NB4 (cell line): ENCODE data around the gene RPS6KA2.
"Not testable (repeated sequence)": the region's sequence is repeated elsewhere in the genome, so short reads cannot be mapped to it uniquely, and the experiment has no call there.

Experiments used
- DNase-seq: peaks from one replicate; pipeline ENCODE4 v3.0.0; 2010; ENCODE audit warnings: low read depth
- H3K4me3 ChIP-seq: one replicate; pipeline ENCODE4 v1.5.1; 2011; ENCODE audit warnings: mild to moderate bottlenecking, low read depth, low read length, moderate library complexity
- MYC ChIP-seq: IDR thresholded peaks from 2 replicates; pipeline ENCODE4 v1.6.1; 2011; ENCODE audit warnings: low read depth, low read length
- POLR2A ChIP-seq: IDR thresholded peaks from 2 replicates; pipeline ENCODE4 v1.6.1; 2011; ENCODE audit warnings: mild to moderate bottlenecking; ENCODE audit not compliant: insufficient read length; ENCODE audit errors: extremely low read depth
- TF ChIP-seq, protein P1 (sequence below): IDR thresholded peaks from 2 replicates; pipeline ENCODE4 v1.6.1; 2011; ENCODE audit warnings: low read depth, low read length
- TF ChIP-seq, protein P2 (sequence below): IDR thresholded peaks from one replicate; pipeline ENCODE4 v1.5.1; 2012; ENCODE audit warnings: low read depth, low read length

RPS6KA2 gene

DNA sequence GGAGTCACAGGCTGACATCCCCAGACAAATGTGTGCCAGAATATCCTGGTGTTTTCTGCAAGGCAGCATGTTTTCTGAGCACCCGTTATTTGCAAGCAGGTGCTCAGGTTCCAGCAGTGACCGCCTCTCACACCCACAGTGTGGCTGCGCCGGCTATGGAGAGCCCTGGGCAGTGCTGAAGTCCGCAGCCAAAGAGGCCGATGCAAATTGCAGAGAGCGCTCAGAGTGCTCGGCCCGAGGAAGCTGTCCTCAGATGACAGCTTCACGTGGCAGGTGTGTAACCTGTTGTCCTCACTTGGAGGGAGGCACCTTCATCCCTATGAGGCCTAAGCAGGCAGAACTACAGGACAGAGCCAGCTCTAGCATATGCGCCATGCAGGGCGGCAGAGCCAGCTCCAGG, 220.9 kb downstream of the RPS6KA2 start:
- H3K4me3 ChIP-seq = no peak overlapping the region
- TF ChIP-seq, protein P1, sequence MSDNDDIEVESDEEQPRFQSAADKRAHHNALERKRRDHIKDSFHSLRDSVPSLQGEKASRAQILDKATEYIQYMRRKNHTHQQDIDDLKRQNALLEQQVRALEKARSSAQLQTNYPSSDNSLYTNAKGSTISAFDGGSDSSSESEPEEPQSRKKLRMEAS = no peak
- TF ChIP-seq MYC = no peak
- TF ChIP-seq, protein P2, sequence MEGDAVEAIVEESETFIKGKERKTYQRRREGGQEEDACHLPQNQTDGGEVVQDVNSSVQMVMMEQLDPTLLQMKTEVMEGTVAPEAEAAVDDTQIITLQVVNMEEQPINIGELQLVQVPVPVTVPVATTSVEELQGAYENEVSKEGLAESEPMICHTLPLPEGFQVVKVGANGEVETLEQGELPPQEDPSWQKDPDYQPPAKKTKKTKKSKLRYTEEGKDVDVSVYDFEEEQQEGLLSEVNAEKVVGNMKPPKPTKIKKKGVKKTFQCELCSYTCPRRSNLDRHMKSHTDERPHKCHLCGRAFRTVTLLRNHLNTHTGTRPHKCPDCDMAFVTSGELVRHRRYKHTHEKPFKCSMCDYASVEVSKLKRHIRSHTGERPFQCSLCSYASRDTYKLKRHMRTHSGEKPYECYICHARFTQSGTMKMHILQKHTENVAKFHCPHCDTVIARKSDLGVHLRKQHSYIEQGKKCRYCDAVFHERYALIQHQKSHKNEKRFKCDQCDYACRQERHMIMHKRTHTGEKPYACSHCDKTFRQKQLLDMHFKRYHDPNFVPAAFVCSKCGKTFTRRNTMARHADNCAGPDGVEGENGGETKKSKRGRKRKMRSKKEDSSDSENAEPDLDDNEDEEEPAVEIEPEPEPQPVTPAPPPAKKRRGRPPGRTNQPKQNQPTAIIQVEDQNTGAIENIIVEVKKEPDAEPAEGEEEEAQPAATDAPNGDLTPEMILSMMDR = no peak
- TF ChIP-seq POLR2A = no peak
- DNase-seq = no peak

DNA sequence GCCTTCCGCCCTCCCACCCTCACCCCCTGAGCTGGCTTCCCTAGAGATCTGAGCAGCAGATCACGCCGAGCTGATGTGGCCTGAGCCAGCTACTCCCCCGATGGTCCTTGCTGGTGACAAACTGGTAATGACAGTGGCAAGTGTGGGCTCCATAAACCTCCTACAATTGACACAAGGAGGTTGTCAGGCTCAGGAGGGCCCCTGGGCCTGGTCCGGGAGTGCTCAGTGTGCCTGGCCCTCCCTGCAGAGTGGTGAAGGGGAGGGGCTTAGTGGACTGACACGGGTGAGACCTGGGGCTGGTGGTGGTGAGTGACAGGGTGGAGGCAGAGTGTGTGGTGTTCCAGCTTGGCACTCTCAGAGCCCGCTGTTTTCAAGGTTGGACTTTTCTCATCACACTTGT, 221.7 kb downstream of the RPS6KA2 start:
- TF ChIP-seq POLR2A (no peak), MYC (no peak)
- TF ChIP-seq, protein P2 = no peak
- TF ChIP-seq, protein P1 = no peak
- H3K4me3 ChIP-seq = no peak overlapping the region
- DNase-seq = no peak

DNA sequence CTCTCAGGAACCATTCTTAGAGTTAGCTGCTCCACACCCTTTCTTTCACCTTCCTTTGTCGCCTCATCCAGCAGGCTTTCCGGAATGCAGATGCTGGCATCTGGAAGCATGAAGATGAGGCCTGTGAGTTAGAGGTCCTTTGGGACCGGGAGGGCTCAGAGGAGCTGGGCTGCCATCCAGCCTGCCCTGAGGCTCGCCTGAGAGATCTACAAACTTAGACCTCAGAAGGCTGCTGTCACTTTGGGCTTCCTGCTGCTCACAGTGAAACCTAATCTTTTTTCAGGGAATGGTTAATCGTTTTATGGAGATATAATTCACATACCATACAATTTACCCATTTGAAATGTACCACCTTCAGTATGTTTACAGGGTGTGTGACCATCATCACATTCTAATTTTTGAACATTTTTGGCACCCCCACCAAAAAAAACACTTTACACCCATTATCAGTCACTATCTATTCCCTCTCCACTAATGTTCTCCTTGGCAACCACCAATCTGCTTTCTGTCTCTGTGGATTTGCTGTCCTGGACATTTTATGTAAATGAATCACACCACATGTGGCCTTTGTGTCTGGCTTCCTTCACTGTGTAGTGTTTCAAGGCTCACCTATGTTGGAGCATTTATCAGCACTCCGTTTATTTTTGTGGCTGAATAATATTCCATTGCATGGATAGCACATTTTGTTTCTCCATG, 224.3 kb downstream of the RPS6KA2 start:
- no peak overlapping the region for H3K4me3 ChIP-seq
- DNase-seq = no peak
- TF ChIP-seq, protein P1 = no peak
- TF ChIP-seq POLR2A = no peak
- TF ChIP-seq, protein P2 = no peak
- TF ChIP-seq MYC = no peak

DNA sequence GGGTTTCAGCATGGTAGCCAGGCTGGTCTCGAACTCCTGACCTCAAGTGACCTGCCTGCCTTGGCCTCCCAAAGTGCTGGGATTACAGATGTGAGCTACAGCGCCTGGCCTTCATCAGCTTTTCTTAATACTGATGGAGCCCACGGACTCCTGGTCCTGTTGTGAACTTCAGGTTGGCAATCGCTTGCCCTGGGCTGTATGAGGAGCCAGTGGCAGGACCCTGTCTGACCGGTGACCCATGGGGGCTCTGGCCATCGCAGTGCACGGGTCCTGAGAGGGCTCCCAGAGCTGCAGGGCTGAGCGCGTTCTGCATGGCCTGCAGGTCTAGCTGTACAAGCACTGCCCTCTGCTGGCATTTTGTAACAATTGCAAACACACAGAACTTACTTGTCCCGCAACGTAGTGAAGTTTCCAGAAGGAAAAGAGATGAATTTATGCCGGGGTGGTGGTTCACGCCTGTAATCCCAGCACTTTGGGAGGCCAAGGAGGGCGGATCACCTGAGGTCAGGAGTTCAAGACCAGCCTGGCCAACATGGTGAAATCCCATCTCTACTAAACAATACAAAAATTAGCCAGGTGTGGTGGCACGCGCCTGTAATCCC, 226.3 kb downstream of the RPS6KA2 start:
- H3K4me3 ChIP-seq = not testable (repeated sequence)
- peak; percentile 79 for DNase-seq
- TF ChIP-seq, protein P2 = peak; percentile 80

DNA sequence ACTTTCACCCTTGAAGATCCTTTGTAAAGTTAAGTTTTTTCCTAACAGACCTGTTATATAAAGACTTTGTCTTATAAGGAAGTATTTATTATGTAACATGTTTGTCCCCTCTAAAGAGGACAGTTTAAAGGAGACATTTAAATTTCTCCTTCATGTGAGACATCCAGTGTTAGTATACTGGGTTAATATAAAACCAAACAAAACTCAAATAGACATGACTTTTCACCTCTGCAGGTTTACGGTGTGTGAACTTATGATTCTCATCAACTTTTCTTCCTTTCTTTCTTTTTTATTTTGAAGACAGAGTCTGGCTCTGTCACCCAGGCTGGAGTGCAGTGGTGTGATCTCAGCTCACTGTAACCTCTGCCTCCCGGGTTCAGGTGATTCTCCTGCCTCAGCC, 226.9 kb downstream of the RPS6KA2 start:
- no peak overlapping the region for H3K4me3 ChIP-seq
- TF ChIP-seq, protein P2 = no peak
- TF ChIP-seq MYC = no peak
- TF ChIP-seq, protein P1 = no peak
- TF ChIP-seq POLR2A = no peak
- no peak for DNase-seq

DNA sequence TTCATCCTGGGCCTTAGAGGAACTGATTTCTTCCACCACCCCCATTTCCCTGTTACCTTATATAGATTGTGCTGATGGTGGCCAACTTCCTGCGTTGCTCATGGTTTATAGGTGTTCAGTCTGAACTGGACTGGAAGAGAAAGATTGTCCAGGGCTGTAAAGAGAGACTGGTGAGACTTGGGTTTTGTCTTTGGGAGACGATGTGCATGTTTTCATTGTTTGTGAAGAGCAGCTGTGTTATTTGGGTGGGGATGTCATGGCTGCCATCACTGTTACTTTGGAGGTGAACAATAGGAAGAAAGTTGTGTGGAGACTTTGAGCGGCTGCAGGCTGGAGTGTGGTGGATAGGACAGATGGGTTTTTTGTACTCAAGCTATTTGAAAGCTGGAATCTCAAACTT, 228.7 kb downstream of the RPS6KA2 start:
- DNase-seq = no peak
- TF ChIP-seq POLR2A = no peak
- TF ChIP-seq, protein P1 = no peak
- TF ChIP-seq, protein P2 = no peak
- no peak for TF ChIP-seq MYC

More for the DNA sequence above, 228.7 kb downstream of the RPS6KA2 start:
- H3K4me3 ChIP-seq = no peak overlapping the region
